WTC11 (cell line): ENCODE data around the gene ZKSCAN3. TPM values are rescaled to one million over a fixed set of nuclear protein-coding genes. Genes with fewer than 3 reads are reported as not detected.

Source experiments
- ATAC-seq: fragments of 200-7000 bp; cut with Tn5 transposase; 2 replicates; pipeline ENCODE4 v1.10.0; 2021; ENCODE audit warnings: mild to moderate bottlenecking, moderate library complexity
- CTCF ChIA-PET: fragments of 300-600 bp; sonication (Branson Sonifier 250); formaldehyde crosslinking; loops from one replicate; lab custom pipeline; 2021; ENCODE audit warnings: antibody characterized with exemption; lab: Charles Lee
- POLR2A ChIA-PET: fragments of 350-600 bp; sonication (Branson Sonifier 250); formaldehyde crosslinking; loops from one replicate; lab custom pipeline; 2021; ENCODE audit warnings: antibody characterized with exemption; lab: Charles Lee
- DNase-seq: peaks from one replicate; pipeline ENCODE4 v3.0.0; 2021; ENCODE audit warnings: low spot score
- H3K27ac Mint-ChIP-seq: 2 replicates; pipeline ENCODE4 v1.8.0; 2021; ENCODE audit warnings: mixed read lengths
- H3K27me3 Mint-ChIP-seq: 2 replicates; pipeline ENCODE4 v1.8.0; 2021; ENCODE audit warnings: low read depth, mild to moderate bottlenecking, moderate library complexity, mixed read lengths
- H3K36me3 Mint-ChIP-seq: 2 replicates; pipeline ENCODE4 v1.8.0; 2021; ENCODE audit warnings: mixed read lengths
- H3K4me1 Mint-ChIP-seq: 2 replicates; pipeline ENCODE4 v1.8.0; 2022; ENCODE audit warnings: mixed read lengths
- H3K4me3 Mint-ChIP-seq: 2 replicates; pipeline ENCODE4 v1.8.0; 2021; ENCODE audit warnings: mild to moderate bottlenecking, moderate library complexity, mixed read lengths
- H3K9me3 Mint-ChIP-seq: 2 replicates; pipeline ENCODE4 v1.8.0; 2021; ENCODE audit warnings: mixed read lengths
- ATF1 ChIP-seq: sonication (generic); formaldehyde crosslinking; IDR thresholded peaks from 2 replicates; pipeline ENCODE4 v1.8.1; 2023; ENCODE audit warnings: mild to moderate bottlenecking, moderate library complexity, missing genetic modification reagents
- ATF2 ChIP-seq: sonication (generic); formaldehyde crosslinking; IDR thresholded peaks from 2 replicates; pipeline ENCODE4 v1.8.1; 2022; ENCODE audit warnings: low read depth, missing genetic modification reagents, borderline replicate concordance
- CDX4 ChIP-seq: fragments of 250-450 bp; sonication (Bioruptor Pico); IDR thresholded peaks from 2 replicates; pipeline ENCODE4 v1.9.0; 2021; ENCODE audit warnings: moderate library complexity, mild to moderate bottlenecking, inconsistent platforms, borderline replicate concordance
- ELF4 ChIP-seq: sonication (generic); formaldehyde crosslinking; IDR thresholded peaks from 2 replicates; pipeline ENCODE4 v1.8.1; 2022; ENCODE audit warnings: low read depth, mild to moderate bottlenecking, moderate library complexity, missing genetic modification reagents
- EMX1 ChIP-seq: fragments of 250-450 bp; sonication (Bioruptor Pico); IDR thresholded peaks from 2 replicates; pipeline ENCODE4 v1.8.0; 2021; ENCODE audit warnings: mild to moderate bottlenecking
- HMGA2 ChIP-seq: fragments of 250-450 bp; sonication (Bioruptor Pico); IDR thresholded peaks from 2 replicates; pipeline ENCODE4 v1.4.0; 2021; ENCODE audit warnings: mild to moderate bottlenecking, moderate library complexity
- JUN ChIP-seq: sonication (generic); formaldehyde crosslinking; IDR thresholded peaks from 2 replicates; pipeline ENCODE4 v1.8.0; 2023; ENCODE audit warnings: mild to moderate bottlenecking, missing genetic modification reagents
- NR3C1 ChIP-seq: sonication (generic); formaldehyde crosslinking; conservative IDR thresholded peaks from 2 replicates; pipeline ENCODE4 v1.8.1; 2023; ENCODE audit warnings: low read depth, mild to moderate bottlenecking, missing genetic modification reagents
- SOX15 ChIP-seq: fragments of 250-450 bp; sonication (Bioruptor Pico); IDR thresholded peaks from 2 replicates; pipeline ENCODE4 v1.9.0; 2021; ENCODE audit warnings: mild to moderate bottlenecking
- ZNF317 ChIP-seq: sonication (generic); formaldehyde crosslinking; IDR thresholded peaks from 2 replicates; pipeline ENCODE4 v1.8.1; 2023; ENCODE audit warnings: low read depth, mild to moderate bottlenecking, moderate library complexity, missing genetic modification reagents, borderline replicate concordance
- ZNF671 ChIP-seq: fragments of 250-450 bp; sonication (Bioruptor Pico); IDR thresholded peaks from 2 replicates; pipeline ENCODE4 v1.8.0; 2021; ENCODE audit warnings: mild to moderate bottlenecking
- ZSCAN18 ChIP-seq: fragments of 250-450 bp; sonication (Bioruptor Pico); IDR thresholded peaks from 2 replicates; pipeline ENCODE4 v2.1.2; 2022; ENCODE audit warnings: mild to moderate bottlenecking, moderate library complexity
- total RNA-seq: library from RNA; stranded (reverse); gene quantifications from 3 replicates; pipeline ENCODE4 v1.2.3, GENCODE V29; 2021

The ZKSCAN3 gene
- total RNA-seq, 1 experiment from 2014 or later, result 5.4 TPM

GRCh38 chr6:28377879-28378278 is 28.1 kb downstream of the ZKSCAN3 start:
- Mint-ChIP-seq H3K4me3 (no peak overlapping the region), H3K27me3 (no peaks in the 10 kb centered on the region), H3K27ac (no peak overlapping the region), H3K4me1 (peaks cover 20% of the 10 kb centered on the region), H3K36me3 (peaks cover 30% of the 10 kb centered on the region), H3K9me3 (no peaks in the 10 kb centered on the region)
- TF ChIP-seq HMGA2 (CRISPR knock-in tag), result no peak
- no peak for TF ChIP-seq ATF2
- TF ChIP-seq ZSCAN18, result no peak
- TF ChIP-seq ZNF671 (CRISPR knock-in tag), result no peak
- CTCF ChIA-PET, result interaction anchor here (0.8 kb wide), 1 partner anchor 22 kb away, joined by 4 read pairs; no protein-coding TSS in a partner anchor
- POLR2A ChIA-PET, result no interaction called here
- no peak for DNase-seq
- no peak for ATAC-seq

DNA sequence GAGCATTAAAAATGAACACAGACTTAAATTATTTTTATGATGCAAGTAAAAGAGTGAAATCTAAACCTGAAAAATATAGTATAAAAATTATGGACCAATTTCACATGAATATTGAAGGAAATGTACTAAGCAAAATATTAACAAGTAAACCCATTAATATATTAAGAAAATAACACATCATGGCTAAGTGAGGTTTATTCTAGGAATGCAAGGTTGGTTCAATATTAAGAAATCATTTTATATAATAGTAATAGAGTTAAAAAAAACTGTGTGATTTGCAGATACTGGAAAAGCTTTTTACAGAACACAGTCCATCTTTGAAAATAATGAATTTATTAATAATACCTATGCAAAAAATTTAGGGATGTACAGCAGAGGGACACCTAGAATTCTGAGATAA is 28.9 kb downstream of the ZKSCAN3 start:
- ChIA-PET CTCF (no interaction called here), POLR2A (no interaction called here)
- TF ChIP-seq ELF4 (CRISPR knock-in tag), result no peak

DNA sequence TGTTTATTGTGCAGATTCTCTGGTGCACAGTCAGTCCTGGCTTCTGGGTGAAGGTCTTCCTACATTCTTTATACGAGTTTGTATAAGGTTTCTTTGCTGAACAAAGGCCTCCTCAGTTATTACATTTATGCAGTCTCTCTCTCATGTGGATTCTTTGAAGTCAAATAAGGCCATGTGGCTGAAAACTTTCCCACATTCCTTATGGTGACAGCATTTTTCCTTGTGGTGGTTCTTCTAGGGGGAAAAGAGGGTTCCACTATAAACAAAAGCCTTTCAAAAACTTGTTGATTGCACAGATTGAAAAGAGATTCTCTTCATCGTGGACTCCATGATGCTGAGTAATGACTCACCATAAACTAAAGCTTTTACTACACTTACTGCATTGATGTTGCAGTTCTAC is 30.6 kb downstream of the ZKSCAN3 start:
- ChIA-PET POLR2A (no interaction called here), CTCF (no interaction called here)
- TF ChIP-seq ZSCAN18 (no peak), EMX1 (CRISPR knock-in tag) (no peak), ZNF317 (no peak), ATF1 (CRISPR knock-in tag) (no peak), NR3C1 (no peak), ATF2 (no peak), SOX15 (CRISPR knock-in tag) (no peak), CDX4 (no peak), JUN (CRISPR knock-in tag) (no peak)
- no peak overlapping the region for H3K4me3 Mint-ChIP-seq
- no peaks in the 10 kb centered on the region for H3K27me3 Mint-ChIP-seq
- DNase-seq (no peak), ATAC-seq (no peak)
- H3K4me1 Mint-ChIP-seq, result peaks cover 30% of the 10 kb centered on the region
- no peak overlapping the region for H3K27ac Mint-ChIP-seq
- H3K36me3 Mint-ChIP-seq, result peaks cover 33% of the 10 kb centered on the region
- no peaks in the 10 kb centered on the region for H3K9me3 Mint-ChIP-seq

More for the DNA sequence above, 28.9 kb downstream of the ZKSCAN3 start:
- Mint-ChIP-seq H3K9me3 (no peaks in the 10 kb centered on the region), H3K4me1 (peaks cover 24% of the 10 kb centered on the region), H3K4me3 (no peak overlapping the region), H3K27ac (no peak overlapping the region), H3K27me3 (no peaks in the 10 kb centered on the region), H3K36me3 (peaks cover 33% of the 10 kb centered on the region)
- ATAC-seq, result no peak
- no peak for DNase-seq
